ENCODE results near the gene SETD1A.
"Not testable (repeated sequence)": the region's sequence is repeated elsewhere in the genome, so short reads cannot be mapped to it uniquely, and the experiment has no call there.

SETD1A gene

GRCh38 chr16:31001507-31002249 lies 44.1 kb downstream of the SETD1A start:
- DNase-seq = no peak

GRCh38 chr16:31002250-31002700 lies 44.7 kb downstream of the SETD1A start:
- DNase-seq = no peak

- no peak for DNase-seq
These were observed 45.3 kb downstream of the SETD1A start for GRCh38 chr16:31002862-31003341.

- no peak for DNase-seq
These were observed 46.2 kb downstream of the SETD1A start for GRCh38 chr16:31003744-31004143.

- no peak for DNase-seq
These were observed 47.1 kb downstream of the SETD1A start for GRCh38 chr16:31004658-31005057.

GRCh38 chr16:31005350-31006085 lies 48.0 kb downstream of the SETD1A start:
- no peak for DNase-seq

GRCh38 chr16:31006086-31006385 lies 48.5 kb downstream of the SETD1A start:
- DNase-seq = no peak

GRCh38 chr16:31006589-31006988 lies 49.0 kb downstream of the SETD1A start:
- DNase-seq = no peak

- DNase-seq = no peak
These were observed 50.1 kb downstream of the SETD1A start for GRCh38 chr16:31007684-31008083.

- no peak for DNase-seq
These were observed 50.6 kb downstream of the SETD1A start for GRCh38 chr16:31008149-31008548.

- no peak for DNase-seq
These were observed 51.0 kb downstream of the SETD1A start for GRCh38 chr16:31008551-31008950.

- DNase-seq = no peak
These were observed 51.6 kb downstream of the SETD1A start for GRCh38 chr16:31009120-31009519.

- DNase-seq = no peak
These were observed 52.5 kb downstream of the SETD1A start for GRCh38 chr16:31009894-31010584.

GRCh38 chr16:31010585-31011325 lies 53.2 kb downstream of the SETD1A start, which contains the start of gene STX1B:
Gene STX1B (minus strand): TSS chr16:31010638. CDS start chr16:31010396, 242 bp downstream.
- DNase-seq = no peak

GRCh38 chr16:31011815-31012214 lies 54.3 kb downstream of the SETD1A start:
- DNase-seq = not testable (repeated sequence)

- DNase-seq = not testable (repeated sequence)
These were observed 55.7 kb downstream of the SETD1A start for GRCh38 chr16:31013292-31013691.

- DNase-seq = no peak
These were observed 58.5 kb downstream of the SETD1A start for GRCh38 chr16:31016018-31016417.

- not testable (repeated sequence) for DNase-seq
These were observed 60.2 kb downstream of the SETD1A start for GRCh38 chr16:31017756-31018155.

GRCh38 chr16:31020536-31020935 lies 63.0 kb downstream of the SETD1A start:
- DNase-seq = no peak

- no peak for DNase-seq
These were observed 65.1 kb downstream of the SETD1A start for GRCh38 chr16:31022544-31023251.

GRCh38 chr16:31023252-31023602 lies 65.7 kb downstream of the SETD1A start:
- DNase-seq = no peak

GRCh38 chr16:31023627-31024226 lies 66.2 kb downstream of the SETD1A start:
- no peak for DNase-seq

All from GDM1 (cell line).